ENCODE results near the gene INPP4A.

Gene INPP4A

GRCh38 chr2:98578231-98578630, 133.6 kb downstream of the INPP4A start:
- H3K79me1 ChIP-seq (ENCODE audit: low read depth, low read length): no peaks in the 10 kb centered on the region
- H3K14ac ChIP-seq (ENCODE audit: low read length): no peak overlapping the region
- H3K4me3 ChIP-seq (ENCODE audit: low read length in 2 of 2): no peak overlapping the region
- no peak overlapping the region for H2BK120ac ChIP-seq (ENCODE audit: low read depth, low read length)
- no peak overlapping the region for H2AK5ac ChIP-seq (ENCODE audit: low read depth, low read length)
- no peak overlapping the region for H3K27ac ChIP-seq (replicated peaks; ENCODE audit: low read length)
- no peak for DNase-seq (ENCODE audit: low spot score)
- no peak overlapping the region for H2BK15ac ChIP-seq (ENCODE audit: low read length)
- H3K4me1 ChIP-seq (ENCODE audit: control insufficient read depth in 2 of 2, insufficient read depth in 1 of 2, low read depth in 1 of 2, low read length in 2 of 2): no peaks in the 10 kb centered on the region
- no peak overlapping the region for H2AFZ ChIP-seq (ENCODE audit: low read length)
- H3K9ac ChIP-seq (ENCODE audit: low read depth, low read length, poor library complexity): no peak overlapping the region
- no peaks in the 10 kb centered on the region for H3K9me3 ChIP-seq (replicated peaks in 1 of 2; ENCODE audit: control insufficient read depth in 2 of 2, insufficient read depth in 1 of 2, low read depth in 1 of 2, low read length in 2 of 2)
- no peak overlapping the region for H3K4ac ChIP-seq (ENCODE audit: low read length)
- H3K23ac ChIP-seq (ENCODE audit: low read depth, low read length, poor library complexity): no peak overlapping the region
- peaks cover 14 to 69% of the 10 kb centered on the region in 2 donors for H3K36me3 ChIP-seq (replicated peaks in 1 of 2; ENCODE audit: control insufficient read depth in 2 of 2, insufficient read depth in 2 of 2, low read length in 2 of 2)
- no peaks in the 10 kb centered on the region for H3K27me3 ChIP-seq (ENCODE audit: control insufficient read depth in 3 of 3, insufficient read depth in 3 of 3, low read depth in 1 of 3, low read length in 3 of 3)
- H4K91ac ChIP-seq (ENCODE audit: low read depth, low read length, poor library complexity): no peak overlapping the region
- H4K8ac ChIP-seq (ENCODE audit: low read depth, low read length): no peak overlapping the region
- no peak overlapping the region for H3K18ac ChIP-seq (ENCODE audit: low read length)
- H2BK12ac ChIP-seq (ENCODE audit: low read length): no peak overlapping the region
- no peak overlapping the region for H2BK5ac ChIP-seq (ENCODE audit: low read length)
- H3K4me2 ChIP-seq (ENCODE audit: insufficient read depth, low read length, poor library complexity, severe bottlenecking): no peak overlapping the region
- no CpG with 5 or more reads among the region's 9 CpGs for WGBS, 2 donors (ENCODE audit: extremely low coverage in 2 of 2, insufficient read length in 2 of 2, insufficient replicate concordance in 1 of 2)

- H3K27me3 ChIP-seq (ENCODE audit: control insufficient read depth in 3 of 3, insufficient read depth in 3 of 3, low read depth in 1 of 3, low read length in 3 of 3): no peaks in the 10 kb centered on the region
- no peaks in the 10 kb centered on the region for H3K79me1 ChIP-seq (ENCODE audit: low read depth, low read length)
- no peak overlapping the region for H3K27ac ChIP-seq (replicated peaks; ENCODE audit: low read length)
- no peak overlapping the region for H2BK12ac ChIP-seq (ENCODE audit: low read length)
- WGBS, 2 donors (ENCODE audit: extremely low coverage in 2 of 2, insufficient read length in 2 of 2, insufficient replicate concordance in 1 of 2): no CpG with 5 or more reads among the region's 7 CpGs
- no peak overlapping the region for H3K4me3 ChIP-seq (ENCODE audit: low read length in 2 of 2)
- no peak overlapping the region for H2AFZ ChIP-seq (ENCODE audit: low read length)
- no peak overlapping the region for H2BK120ac ChIP-seq (ENCODE audit: low read depth, low read length)
- no peak overlapping the region for H3K14ac ChIP-seq (ENCODE audit: low read length)
- H2BK15ac ChIP-seq (ENCODE audit: low read length): no peak overlapping the region
- H3K23ac ChIP-seq (ENCODE audit: low read depth, low read length, poor library complexity): no peak overlapping the region
- H4K91ac ChIP-seq (ENCODE audit: low read depth, low read length, poor library complexity): no peak overlapping the region
- H3K4me2 ChIP-seq (ENCODE audit: insufficient read depth, low read length, poor library complexity, severe bottlenecking): no peak overlapping the region
- no peak overlapping the region for H4K8ac ChIP-seq (ENCODE audit: low read depth, low read length)
- H3K36me3 ChIP-seq (replicated peaks in 1 of 2; ENCODE audit: control insufficient read depth in 2 of 2, insufficient read depth in 2 of 2, low read length in 2 of 2): peaks cover 15 to 72% of the 10 kb centered on the region in 2 donors
- no peak overlapping the region for H3K4ac ChIP-seq (ENCODE audit: low read length)
- H3K9me3 ChIP-seq (replicated peaks in 1 of 2; ENCODE audit: control insufficient read depth in 2 of 2, insufficient read depth in 1 of 2, low read depth in 1 of 2, low read length in 2 of 2): no peaks in the 10 kb centered on the region
- no peak overlapping the region for H3K9ac ChIP-seq (ENCODE audit: low read depth, low read length, poor library complexity)
- DNase-seq (ENCODE audit: low spot score): no peak
- H3K4me1 ChIP-seq (ENCODE audit: control insufficient read depth in 2 of 2, insufficient read depth in 1 of 2, low read depth in 1 of 2, low read length in 2 of 2): peaks cover 0 to 6% of the 10 kb centered on the region in 2 donors
- H3K18ac ChIP-seq (ENCODE audit: low read length): no peak overlapping the region
- no peak overlapping the region for H2BK5ac ChIP-seq (ENCODE audit: low read length)
- no peak overlapping the region for H2AK5ac ChIP-seq (ENCODE audit: low read depth, low read length)
Measured at GRCh38 chr2:98579926-98580325, 135.3 kb downstream of the INPP4A start.

- Histone ChIP-seq H2AK5ac (ENCODE audit: low read depth, low read length) (no peak overlapping the region), H3K18ac (ENCODE audit: low read length) (no peak overlapping the region), H3K4me2 (ENCODE audit: insufficient read depth, low read length, poor library complexity, severe bottlenecking) (no peak overlapping the region), H3K27ac (replicated peaks; ENCODE audit: low read length) (no peak overlapping the region), H3K36me3 (replicated peaks in 1 of 2; ENCODE audit: control insufficient read depth in 2 of 2, insufficient read depth in 2 of 2, low read length in 2 of 2) (peaks cover 16 to 63% of the 10 kb centered on the region in 2 donors), H2AFZ (ENCODE audit: low read length) (no peak overlapping the region), H2BK12ac (ENCODE audit: low read length) (no peak overlapping the region), H3K27me3 (ENCODE audit: control insufficient read depth in 3 of 3, insufficient read depth in 3 of 3, low read depth in 1 of 3, low read length in 3 of 3) (no peaks in the 10 kb centered on the region), H2BK120ac (ENCODE audit: low read depth, low read length) (no peak overlapping the region), H4K91ac (ENCODE audit: low read depth, low read length, poor library complexity) (no peak overlapping the region), H3K4me3 (ENCODE audit: low read length in 2 of 2) (no peak overlapping the region), H3K23ac (ENCODE audit: low read depth, low read length, poor library complexity) (peak overlapping the region; percentile 17), H3K79me1 (ENCODE audit: low read depth, low read length) (no peaks in the 10 kb centered on the region), H4K8ac (ENCODE audit: low read depth, low read length) (no peak overlapping the region), H3K4me1 (ENCODE audit: control insufficient read depth in 2 of 2, insufficient read depth in 1 of 2, low read depth in 1 of 2, low read length in 2 of 2) (peaks cover 0 to 6% of the 10 kb centered on the region in 2 donors), H3K4ac (ENCODE audit: low read length) (no peak overlapping the region), H2BK5ac (ENCODE audit: low read length) (no peak overlapping the region), H3K9ac (ENCODE audit: low read depth, low read length, poor library complexity) (no peak overlapping the region), H2BK15ac (ENCODE audit: low read length) (no peak overlapping the region), H3K9me3 (replicated peaks in 1 of 2; ENCODE audit: control insufficient read depth in 2 of 2, insufficient read depth in 1 of 2, low read depth in 1 of 2, low read length in 2 of 2) (no peaks in the 10 kb centered on the region), H3K14ac (ENCODE audit: low read length) (no peak overlapping the region)
- WGBS, 2 donors (ENCODE audit: extremely low coverage in 2 of 2, insufficient read length in 2 of 2, insufficient replicate concordance in 1 of 2): no CpG with 5 or more reads among the region's 10 CpGs
- no peak for DNase-seq (ENCODE audit: low spot score)
Measured at GRCh38 chr2:98580656-98581284, 136.1 kb downstream of the INPP4A start.

- peaks cover 17 to 59% of the 10 kb centered on the region in 2 donors for H3K36me3 ChIP-seq (replicated peaks in 1 of 2; ENCODE audit: control insufficient read depth in 2 of 2, insufficient read depth in 2 of 2, low read length in 2 of 2)
- H2AFZ ChIP-seq (ENCODE audit: low read length): no peak overlapping the region
- H4K8ac ChIP-seq (ENCODE audit: low read depth, low read length): no peak overlapping the region
- H4K91ac ChIP-seq (ENCODE audit: low read depth, low read length, poor library complexity): no peak overlapping the region
- no peak for DNase-seq (ENCODE audit: low spot score)
- no peak overlapping the region for H2BK15ac ChIP-seq (ENCODE audit: low read length)
- no peak overlapping the region for H3K27ac ChIP-seq (replicated peaks; ENCODE audit: low read length)
- H2AK5ac ChIP-seq (ENCODE audit: low read depth, low read length): no peak overlapping the region
- no peaks in the 10 kb centered on the region for H3K27me3 ChIP-seq (ENCODE audit: control insufficient read depth in 3 of 3, insufficient read depth in 3 of 3, low read depth in 1 of 3, low read length in 3 of 3)
- H3K4me3 ChIP-seq (ENCODE audit: low read length in 2 of 2): no peak overlapping the region
- H3K4me1 ChIP-seq (ENCODE audit: control insufficient read depth in 2 of 2, insufficient read depth in 1 of 2, low read depth in 1 of 2, low read length in 2 of 2): peaks cover 0 to 6% of the 10 kb centered on the region in 2 donors
- H3K18ac ChIP-seq (ENCODE audit: low read length): no peak overlapping the region
- no peaks in the 10 kb centered on the region for H3K79me1 ChIP-seq (ENCODE audit: low read depth, low read length)
- H2BK120ac ChIP-seq (ENCODE audit: low read depth, low read length): no peak overlapping the region
- H3K4me2 ChIP-seq (ENCODE audit: insufficient read depth, low read length, poor library complexity, severe bottlenecking): no peak overlapping the region
- no peak overlapping the region for H2BK12ac ChIP-seq (ENCODE audit: low read length)
- no peak overlapping the region for H3K4ac ChIP-seq (ENCODE audit: low read length)
- no peak overlapping the region for H2BK5ac ChIP-seq (ENCODE audit: low read length)
- no peak overlapping the region for H3K14ac ChIP-seq (ENCODE audit: low read length)
- WGBS, 2 donors (ENCODE audit: extremely low coverage in 2 of 2, insufficient read length in 2 of 2, insufficient replicate concordance in 1 of 2): no CpG with 5 or more reads among the region's 9 CpGs
- no peak overlapping the region for H3K9ac ChIP-seq (ENCODE audit: low read depth, low read length, poor library complexity)
- H3K9me3 ChIP-seq (replicated peaks in 1 of 2; ENCODE audit: control insufficient read depth in 2 of 2, insufficient read depth in 1 of 2, low read depth in 1 of 2, low read length in 2 of 2): no peaks in the 10 kb centered on the region
- H3K23ac ChIP-seq (ENCODE audit: low read depth, low read length, poor library complexity): no peak overlapping the region
Measured at GRCh38 chr2:98582523-98582922, 137.9 kb downstream of the INPP4A start.
